HG03342 (cell line): ENCODE measurements around the gene APBB2.

Source experiments
- ATAC-seq: cut with Tn5 transposase; IDR thresholded peaks from one replicate; pipeline ENCODE4 v1.9.1; 2021; ENCODE audit warnings: mild to moderate bottlenecking, moderate library complexity; ENCODE audit not compliant: unreplicated experiment

The APBB2 gene

DNA sequence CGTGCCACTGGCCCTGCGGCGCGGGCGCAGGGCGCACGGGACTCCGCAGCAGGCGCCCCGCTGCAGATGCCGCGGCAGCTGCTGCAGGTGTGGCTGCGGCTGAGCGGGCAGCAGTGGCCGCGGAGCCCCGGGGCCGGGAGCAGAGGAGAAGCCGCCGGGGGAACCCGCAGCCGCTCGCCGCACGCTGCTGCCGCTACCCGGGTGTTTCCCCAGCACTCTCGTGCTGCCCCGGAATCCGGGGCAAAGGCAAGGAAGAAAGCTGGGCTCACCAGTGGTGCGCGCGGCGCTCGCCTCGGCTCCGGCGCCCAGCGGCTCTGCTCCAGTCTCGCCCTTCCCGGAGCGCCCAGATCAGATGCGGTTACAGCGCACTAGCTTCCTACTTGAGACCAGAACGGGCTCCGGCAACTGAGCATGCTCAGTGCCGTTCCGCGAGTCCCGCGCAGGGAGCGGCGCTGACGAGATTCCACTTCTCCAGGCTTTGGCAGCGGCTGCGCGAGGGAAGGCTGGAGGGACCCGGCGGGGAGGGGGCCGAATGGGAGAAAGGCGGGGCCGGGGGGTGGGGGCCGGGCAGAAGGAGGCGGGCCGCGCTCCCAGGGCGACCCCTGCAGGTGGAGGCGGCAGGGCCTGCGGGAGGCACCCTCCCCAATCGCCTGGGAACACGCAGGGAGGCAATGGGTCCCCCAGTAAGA, at the start of gene APBB2:
TSS of gene APBB2 (minus strand) at position 407 of the 689 bp plus-strand sequence. CDS start 181,288 bp downstream, outside the sequence.
- peak; percentile 58 for ATAC-seq

GRCh38 chr4:41262198-41262597, 47.9 kb upstream of the APBB2 start:
- ATAC-seq: no peak

DNA sequence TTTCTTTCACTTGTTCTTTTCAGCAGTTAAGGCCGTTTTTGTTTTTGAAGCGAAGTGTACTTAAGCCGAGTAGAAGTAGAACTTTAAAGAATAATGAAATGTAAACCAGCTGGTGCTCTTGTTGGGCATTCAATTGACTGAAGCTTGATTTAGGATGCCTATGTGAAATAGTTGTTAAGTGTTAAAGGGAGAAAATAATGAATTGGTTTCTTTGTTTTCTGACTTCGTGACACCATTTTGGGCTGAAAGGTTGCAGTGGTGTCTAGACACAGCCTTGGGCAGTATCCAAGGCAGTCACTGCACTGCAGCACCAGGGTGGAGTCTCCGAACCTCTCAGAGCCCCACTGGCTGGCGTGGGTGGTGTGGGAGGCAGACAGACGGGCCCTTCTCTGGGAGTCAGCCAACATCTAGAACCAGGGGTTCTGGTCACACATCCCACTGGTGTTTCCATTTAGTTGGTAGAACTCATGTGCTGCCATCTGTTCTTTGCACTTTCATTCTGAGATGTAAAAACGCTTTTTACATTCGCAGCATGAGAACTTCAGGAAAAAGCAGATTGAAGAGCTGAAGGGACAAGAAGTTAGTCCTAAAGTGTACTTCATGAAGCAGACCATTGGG, 45.9 kb upstream of the APBB2 start:
- ATAC-seq: no peak

GRCh38 chr4:41258783-41259182, 44.4 kb upstream of the APBB2 start:
- no peak for ATAC-seq

GRCh38 chr4:41257906-41258305, 43.6 kb upstream of the APBB2 start:
- ATAC-seq: no peak

DNA sequence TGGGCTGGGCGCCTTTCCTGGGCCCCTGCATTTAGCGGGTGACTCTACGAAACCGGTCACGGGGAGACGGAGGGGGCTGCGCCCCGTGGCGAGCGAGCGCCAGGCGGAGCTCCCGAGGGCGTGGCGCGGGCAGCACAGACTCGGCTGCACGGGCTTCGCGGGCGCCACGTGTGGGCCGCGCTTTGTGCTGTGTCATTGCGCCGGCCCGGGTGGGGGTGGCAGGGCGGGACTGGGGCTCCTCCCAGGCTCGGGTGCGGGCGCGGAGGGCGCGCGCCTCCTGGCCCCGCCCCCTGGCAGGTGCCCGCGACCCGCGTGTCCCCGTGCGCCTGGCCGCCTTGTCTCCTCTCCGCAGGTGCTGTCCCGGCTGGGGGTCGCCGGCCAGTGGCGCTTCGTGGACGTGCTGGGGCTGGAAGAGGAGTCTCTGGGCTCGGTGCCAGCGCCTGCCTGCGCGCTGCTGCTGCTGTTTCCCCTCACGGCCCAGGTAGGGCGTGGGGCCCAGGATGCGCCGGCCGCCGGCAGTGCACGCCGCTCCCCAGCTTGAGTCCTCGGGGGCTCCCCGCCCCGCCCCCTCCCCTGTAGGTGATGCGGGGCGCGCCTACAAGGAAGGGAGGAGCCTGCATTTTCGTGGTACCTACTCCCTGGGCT, 43.0 kb upstream of the APBB2 start:
- peak; percentile 46 for ATAC-seq

DNA sequence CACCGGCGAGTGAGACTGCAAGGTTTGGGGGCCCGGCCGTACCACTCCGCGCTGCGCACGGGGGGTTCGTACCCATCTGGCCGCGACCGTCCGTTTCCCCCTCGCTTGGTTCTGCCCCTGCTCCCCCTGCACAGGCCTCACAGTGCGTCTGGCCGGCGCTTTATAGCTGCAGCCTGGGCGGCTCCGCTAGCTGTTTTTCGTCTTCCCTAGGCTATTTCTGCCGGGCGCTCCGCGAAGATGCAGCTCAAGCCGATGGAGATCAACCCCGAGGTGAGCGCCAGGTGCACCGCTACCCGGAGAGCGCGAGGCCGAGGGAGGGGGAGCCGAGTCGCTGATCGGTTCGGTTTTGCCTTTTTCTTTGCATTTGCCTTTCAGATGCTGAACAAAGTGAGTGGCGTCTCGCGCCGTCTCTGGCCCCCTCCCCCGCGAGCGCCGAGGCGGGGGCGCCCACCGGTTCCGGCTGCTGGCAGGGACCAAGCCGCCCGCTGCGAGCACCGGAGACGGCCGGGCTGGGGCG, 42.5 kb upstream of the APBB2 start, which contains the start of gene UCHL1:
TSS of gene UCHL1 (plus strand) at position 189 of the 517 bp plus-strand sequence. CDS start at position 238, 49 bp downstream.
- peak; percentile 59 for ATAC-seq

DNA sequence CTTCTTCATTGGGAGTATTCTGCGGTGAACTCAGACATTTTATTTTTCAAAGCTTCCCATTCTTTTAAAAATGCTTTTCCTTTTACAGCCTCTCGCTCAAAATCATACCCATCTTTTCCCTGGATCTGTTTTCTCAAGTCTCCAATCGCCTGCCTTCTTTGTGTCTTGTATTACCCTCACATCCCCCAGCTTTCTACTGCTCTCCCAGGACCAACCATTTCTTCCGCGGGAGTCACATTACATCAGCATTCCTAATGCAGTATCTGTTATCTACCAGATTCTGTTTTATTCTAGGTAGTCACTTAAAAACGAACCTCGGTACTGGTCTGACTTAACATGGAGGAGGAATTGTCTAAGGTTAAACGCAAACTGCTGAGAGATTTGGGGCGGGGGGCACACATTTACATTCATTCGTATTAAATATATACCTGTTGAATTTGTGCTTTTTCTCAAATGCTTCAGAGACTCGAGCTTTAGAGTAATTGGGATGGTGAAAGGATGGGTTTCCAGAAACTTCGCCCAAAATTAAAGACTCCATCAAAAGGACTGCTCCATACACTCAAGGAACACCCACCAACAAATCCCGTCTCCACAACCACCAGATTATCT, 41.9 kb upstream of the APBB2 start:
- ATAC-seq: no peak

- ATAC-seq: no peak
Observed at GRCh38 chr4:41245983-41246382, 31.6 kb upstream of the APBB2 start.

DNA sequence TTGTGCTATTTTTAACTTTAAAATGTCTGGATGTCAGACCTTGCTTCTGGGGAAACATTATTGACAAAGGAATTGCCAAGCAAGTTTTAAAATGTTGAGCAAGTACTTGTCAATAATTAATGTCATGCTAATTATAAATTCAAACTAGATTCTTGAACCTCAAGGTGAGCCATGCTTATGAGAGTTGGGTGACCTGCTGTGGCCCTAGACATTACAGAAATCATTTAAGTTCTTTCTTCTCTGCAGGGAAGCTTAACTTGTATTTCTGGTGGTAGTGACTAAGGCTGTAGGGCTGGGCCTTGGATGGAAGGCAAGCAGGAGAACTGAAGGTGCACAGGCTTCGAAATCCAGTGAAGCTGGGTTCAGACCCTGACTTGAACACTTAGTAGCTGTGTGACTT, 27.6 kb upstream of the APBB2 start:
- ATAC-seq: no peak

DNA sequence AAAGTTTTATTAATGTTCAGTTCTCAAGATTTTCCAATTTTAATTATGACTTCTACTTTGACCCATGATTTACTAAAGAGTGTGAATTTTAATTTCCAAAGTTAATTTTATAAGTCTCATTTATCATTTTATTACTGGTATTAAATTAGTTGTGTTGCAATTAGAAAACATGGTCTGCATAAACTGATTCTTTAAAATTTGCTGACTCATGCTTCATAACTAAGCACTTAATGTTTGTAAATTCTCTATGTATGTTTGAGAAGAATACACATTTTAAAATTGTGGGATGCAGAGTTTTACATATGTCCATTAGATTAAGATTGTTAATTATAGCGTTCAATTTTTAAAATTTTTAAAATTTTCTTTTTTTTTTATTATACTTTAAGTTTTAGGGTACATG, 22.2 kb upstream of the APBB2 start:
- no peak for ATAC-seq

DNA sequence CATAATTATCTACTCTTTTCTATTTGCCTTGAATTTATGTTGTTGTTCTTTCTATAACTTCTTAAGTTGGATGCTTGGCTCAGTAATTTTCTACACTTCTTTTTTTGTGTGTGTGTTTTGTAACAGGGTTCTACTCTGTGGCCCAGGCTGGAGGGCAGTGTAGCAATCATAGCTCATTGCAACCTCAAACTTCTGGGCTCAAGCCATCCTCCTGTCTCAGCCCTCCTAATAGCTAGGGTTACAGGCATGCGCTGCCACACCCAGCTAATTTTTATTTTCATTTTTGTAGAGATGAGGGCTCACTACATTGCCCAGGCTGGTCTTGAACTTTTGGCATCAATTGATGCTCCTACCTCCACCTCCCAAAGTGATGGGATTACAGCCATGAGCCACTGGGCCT, 21.7 kb upstream of the APBB2 start:
- no peak for ATAC-seq

GRCh38 chr4:41232856-41233255, 18.5 kb upstream of the APBB2 start:
- no peak for ATAC-seq

GRCh38 chr4:41232406-41232805, 18.1 kb upstream of the APBB2 start:
- no peak for ATAC-seq

DNA sequence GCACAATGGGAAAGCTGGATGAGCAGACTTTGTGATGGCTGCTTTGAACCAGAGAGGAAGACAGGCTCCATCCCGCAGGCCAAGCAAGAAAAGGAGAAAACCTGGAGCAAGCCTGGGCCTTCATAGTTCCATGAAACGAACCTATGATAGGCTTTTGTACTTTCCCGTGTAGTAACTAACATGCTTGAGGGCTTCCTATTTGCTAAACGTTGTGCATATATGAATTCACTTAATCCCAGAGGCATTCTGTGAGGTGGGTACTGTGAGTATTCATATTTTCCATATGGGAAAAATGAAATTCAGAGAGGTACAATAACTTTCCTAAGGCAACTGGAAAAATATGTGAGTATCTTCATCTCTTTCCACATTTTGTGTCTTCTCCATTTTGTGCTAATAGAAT, 13.6 kb upstream of the APBB2 start:
- no peak for ATAC-seq

DNA sequence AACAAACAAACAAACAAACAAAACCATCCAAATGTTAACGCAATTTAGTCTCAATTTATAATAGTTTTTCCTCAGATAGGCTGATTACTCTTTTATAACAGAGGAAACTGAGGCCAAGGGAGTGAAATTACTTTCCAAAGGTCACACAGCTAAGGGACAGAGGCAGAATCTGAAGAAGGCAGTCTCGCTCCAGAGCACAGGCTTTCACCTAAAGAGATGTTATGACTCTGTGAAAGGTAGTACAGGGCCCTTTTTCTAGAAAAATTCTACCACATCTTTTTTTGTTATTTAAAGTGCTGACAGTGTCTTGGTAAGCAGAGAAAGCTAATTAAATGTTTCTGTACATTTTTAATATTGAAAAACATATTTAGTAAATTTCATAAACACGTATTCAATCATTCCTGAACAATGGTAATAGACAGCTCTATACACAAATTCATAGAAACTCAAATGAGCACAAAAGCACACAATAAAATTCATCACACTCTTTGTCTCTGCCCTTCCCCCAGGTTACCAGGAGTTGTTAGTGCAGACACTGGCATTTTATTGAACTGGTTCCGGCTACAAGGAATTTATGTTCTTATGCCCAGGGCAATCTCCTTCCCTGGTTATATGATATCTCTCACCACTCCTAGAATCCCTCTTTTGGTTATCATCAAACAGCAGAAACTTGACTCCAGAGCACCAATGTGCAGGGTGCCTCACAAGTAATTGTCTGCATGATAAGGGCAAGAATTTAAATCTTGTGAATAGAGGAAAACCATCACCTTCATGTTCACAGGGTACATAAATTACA, 7.7 kb upstream of the APBB2 start:
- ATAC-seq: no peak

GRCh38 chr4:41219421-41219950, 5.1 kb upstream of the APBB2 start:
- ATAC-seq: no peak

DNA sequence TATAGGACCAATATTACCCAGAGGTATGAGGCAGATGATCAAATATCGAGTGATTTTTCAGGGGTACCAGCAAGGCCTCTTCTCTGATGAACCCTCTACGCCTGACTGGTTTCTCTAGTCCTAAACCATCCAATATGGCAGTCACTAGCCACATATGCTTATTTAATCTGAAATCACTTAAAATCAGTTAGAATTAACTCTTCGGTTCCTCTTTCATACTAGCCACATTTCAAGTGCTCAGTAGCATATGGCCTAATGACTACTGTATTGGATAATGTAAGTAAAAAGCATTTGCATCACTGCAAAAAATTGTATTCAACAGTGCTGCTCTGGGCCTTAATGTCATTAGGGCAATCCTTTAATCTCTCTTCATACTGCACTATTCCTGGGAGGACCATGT, 4.4 kb upstream of the APBB2 start:
- no peak for ATAC-seq

GRCh38 chr4:41217374-41217773, 3.0 kb upstream of the APBB2 start:
- no peak for ATAC-seq

DNA sequence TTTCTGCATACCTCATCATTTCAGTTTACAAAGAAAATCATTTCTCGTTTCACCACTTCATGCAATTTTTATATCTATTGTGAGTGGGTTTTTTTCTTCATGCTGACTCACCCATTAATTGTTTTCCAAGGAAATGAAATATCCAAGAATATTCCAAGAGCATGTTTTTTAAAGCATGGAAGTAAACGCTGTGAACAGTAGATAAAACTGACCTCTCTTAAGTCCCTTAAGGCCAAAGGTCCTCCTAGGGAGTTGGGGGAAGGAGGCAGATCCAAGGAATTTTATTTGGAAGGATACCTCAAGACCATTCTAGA, 2.6 kb upstream of the APBB2 start:
- ATAC-seq: no peak
